Uterus (tissue), 4 donors: ENCODE measurements around the gene UBAP2L. TPM values are rescaled to one million over a fixed set of nuclear protein-coding genes. Genes with fewer than 3 reads are reported as not detected.

Source experiments
- DNase-seq, 2 donors: peaks; one replicate each; pipeline ENCODE4 v3.0.0-alpha.2; 2019 to 2020
- H3K27ac ChIP-seq, 2 donors: fragments of 200-600 bp; sonication (generic); 1 replicate in 1 of 2; 2 replicates in 1 of 2; pipeline ENCODE4 v1.5.1; 2016 to 2018
- H3K27me3 ChIP-seq, 2 donors: fragments of 200-600 bp; sonication (generic); one replicate each; pipeline ENCODE4 v1.5.1; 2018 to 2019; ENCODE audit warnings: control low read depth in 1 of 2
- H3K36me3 ChIP-seq, 2 donors: fragments of 200-600 bp; sonication (generic); one replicate each; pipeline ENCODE4 v1.5.1; 2019; ENCODE audit warnings: control low read depth in 1 of 2
- H3K4me1 ChIP-seq, 2 donors: fragments of 200-600 bp; sonication (generic); one replicate each; pipeline ENCODE4 v1.5.1; 2018 to 2019; ENCODE audit warnings: control low read depth in 1 of 2
- H3K4me3 ChIP-seq, 2 donors: fragments of 200-600 bp; sonication (generic); 1 replicate in 1 of 2; 2 replicates in 1 of 2; pipeline ENCODE4 v1.5.1; 2018 to 2019; ENCODE audit warnings: mild to moderate bottlenecking in 1 of 2
- H3K9me3 ChIP-seq, 2 donors: fragments of 200-600 bp; sonication (generic); one replicate each; pipeline ENCODE4 v1.5.1; 2019; ENCODE audit warnings: control low read depth in 1 of 2
- POLR2A ChIP-seq, 2 donors: fragments of 450-650 bp; IDR thresholded peaks; one replicate each; pipeline ENCODE4 v1.6.1; 2016; ENCODE audit warnings: antibody characterized with exemption in 2 of 2, mild to moderate bottlenecking in 1 of 2, moderate library complexity in 1 of 2
- intact Hi-C: fragments of 100-400 bp; cut with DNase I; formaldehyde crosslinking; loops from one replicate; pipeline ENCODE4 v1.15.1; 2023; ENCODE audit warnings: low total_unique reads
- total RNA-seq, 4 donors: library from RNA; depleted of rRNA in 3 of 4; stranded (reverse); fragments of >200 nt in 3 of 4; gene quantifications; one replicate each; pipeline versions ENCODE4 v1.1.0 to v1.2.4, GENCODE V29; 2014 to 2023
- TF ChIP-seq, protein P1 (sequence below), 4 experiments: fragments of 200-600 bp in 2 of 4; fragments of 450-650 bp in 2 of 4; sonication (generic) in 2 of 4; IDR thresholded peaks; one replicate each; pipeline ENCODE4 v1.5.1; 2016 to 2019; ENCODE audit warnings: antibody characterized with exemption in 4 of 4, mild to moderate bottlenecking in 2 of 4, moderate library complexity in 1 of 4
- donor health status: DM: yes; HTN: yes; CAD: no.

UBAP2L gene
- total RNA-seq, 4 donors from 2014 or later = 11.5 to 161 (median 52.0) TPM

DNA sequence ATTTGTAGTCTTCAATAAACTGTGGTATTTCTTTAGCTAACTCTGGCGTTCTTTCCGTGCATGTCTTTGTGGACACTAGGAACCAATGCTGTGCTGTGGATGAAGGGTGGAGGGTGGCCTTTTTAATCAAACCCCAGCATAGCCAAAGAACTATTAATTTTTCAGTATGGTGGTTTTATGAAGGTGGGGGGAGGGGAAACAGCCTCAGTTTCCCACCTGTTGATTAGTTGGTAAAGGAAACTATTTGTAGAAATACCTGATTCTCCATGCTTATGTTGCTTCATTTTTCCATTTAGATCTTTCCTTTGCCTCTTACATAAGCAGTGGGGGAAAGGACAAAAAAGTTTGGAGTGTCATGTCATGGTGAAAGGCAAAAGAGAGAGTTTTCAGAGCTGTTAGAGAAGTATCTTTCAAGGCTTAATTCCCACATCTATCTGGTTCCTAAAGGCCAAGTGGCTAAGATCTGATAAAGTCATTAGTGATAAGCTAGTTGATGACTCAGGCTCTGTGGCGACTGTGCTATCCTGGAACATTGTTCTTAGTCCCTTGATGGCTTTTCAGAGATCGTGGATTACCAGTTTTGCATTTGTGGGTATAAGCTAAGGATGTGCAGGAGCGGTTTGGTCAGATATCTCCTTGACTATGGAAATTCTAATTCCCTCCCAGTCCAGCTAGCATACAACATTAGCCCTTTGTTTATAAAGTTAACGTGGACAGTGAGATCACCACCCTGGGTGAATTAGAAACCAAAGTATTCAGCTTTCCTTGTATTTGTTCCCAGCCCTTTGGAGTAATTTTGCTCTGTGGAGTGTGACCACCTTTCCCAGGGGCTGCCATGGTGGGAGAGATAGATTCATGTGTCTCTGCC lies 42.9 kb downstream of the UBAP2L start:
- Histone ChIP-seq H3K27me3 (no peaks in the 10 kb centered on the region), H3K4me3 (no peak overlapping the region), H3K36me3 (no peaks in the 10 kb centered on the region), H3K4me1 (no peaks in the 10 kb centered on the region), H3K9me3 (no peaks in the 10 kb centered on the region), H3K27ac (no peak overlapping the region)
- intact Hi-C loops = no loop called here
- TF ChIP-seq, protein P1, sequence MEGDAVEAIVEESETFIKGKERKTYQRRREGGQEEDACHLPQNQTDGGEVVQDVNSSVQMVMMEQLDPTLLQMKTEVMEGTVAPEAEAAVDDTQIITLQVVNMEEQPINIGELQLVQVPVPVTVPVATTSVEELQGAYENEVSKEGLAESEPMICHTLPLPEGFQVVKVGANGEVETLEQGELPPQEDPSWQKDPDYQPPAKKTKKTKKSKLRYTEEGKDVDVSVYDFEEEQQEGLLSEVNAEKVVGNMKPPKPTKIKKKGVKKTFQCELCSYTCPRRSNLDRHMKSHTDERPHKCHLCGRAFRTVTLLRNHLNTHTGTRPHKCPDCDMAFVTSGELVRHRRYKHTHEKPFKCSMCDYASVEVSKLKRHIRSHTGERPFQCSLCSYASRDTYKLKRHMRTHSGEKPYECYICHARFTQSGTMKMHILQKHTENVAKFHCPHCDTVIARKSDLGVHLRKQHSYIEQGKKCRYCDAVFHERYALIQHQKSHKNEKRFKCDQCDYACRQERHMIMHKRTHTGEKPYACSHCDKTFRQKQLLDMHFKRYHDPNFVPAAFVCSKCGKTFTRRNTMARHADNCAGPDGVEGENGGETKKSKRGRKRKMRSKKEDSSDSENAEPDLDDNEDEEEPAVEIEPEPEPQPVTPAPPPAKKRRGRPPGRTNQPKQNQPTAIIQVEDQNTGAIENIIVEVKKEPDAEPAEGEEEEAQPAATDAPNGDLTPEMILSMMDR (IDR thresholded peaks at IDR 0.05) = no peak
- TF ChIP-seq POLR2A (IDR thresholded peaks at IDR 0.05) = no peak
- DNase-seq = no peak

DNA sequence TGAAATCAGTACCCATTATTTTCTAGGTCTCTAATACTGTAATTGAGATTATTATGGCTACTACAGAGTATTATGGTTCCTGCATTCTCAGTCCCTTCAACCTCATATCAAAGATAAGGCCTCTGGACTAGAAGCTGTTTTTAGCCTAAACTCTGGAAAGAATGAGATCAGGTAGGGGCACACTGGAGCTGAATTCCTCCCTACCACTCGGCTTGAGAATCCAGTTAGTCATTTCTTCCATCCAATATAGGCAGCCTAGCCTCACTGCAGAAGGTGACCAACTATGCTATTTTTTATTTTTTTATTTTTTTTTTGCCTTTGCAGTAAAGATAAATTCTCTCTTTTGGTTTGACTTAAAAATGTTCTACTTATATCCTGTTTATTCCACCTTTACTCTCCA lies 43.7 kb downstream of the UBAP2L start:
- intact Hi-C loops = no loop called here
- Histone ChIP-seq H3K9me3 (no peaks in the 10 kb centered on the region), H3K27me3 (no peaks in the 10 kb centered on the region), H3K4me1 (no peaks in the 10 kb centered on the region), H3K36me3 (no peaks in the 10 kb centered on the region), H3K4me3 (no peak overlapping the region), H3K27ac (no peak overlapping the region)
- DNase-seq = no peak
- TF ChIP-seq, protein P1 (IDR thresholded peaks at IDR 0.05) = no peak
- no peak for TF ChIP-seq POLR2A (IDR thresholded peaks at IDR 0.05)

- no peak overlapping the region for H3K4me3 ChIP-seq
- H3K9me3 ChIP-seq = no peaks in the 10 kb centered on the region
- no peaks in the 10 kb centered on the region for H3K4me1 ChIP-seq
- DNase-seq = no peak
- no peak overlapping the region for H3K27ac ChIP-seq
- intact Hi-C loops = no loop called here
- H3K36me3 ChIP-seq = no peaks in the 10 kb centered on the region
- no peak for TF ChIP-seq POLR2A (IDR thresholded peaks at IDR 0.05)
- TF ChIP-seq, protein P1 (IDR thresholded peaks at IDR 0.05) = no peak
- no peaks in the 10 kb centered on the region for H3K27me3 ChIP-seq
These were observed 44.8 kb downstream of the UBAP2L start for GRCh38 chr1:154265586-154265985.

- no peak for DNase-seq
- H3K36me3 ChIP-seq = no peaks in the 10 kb centered on the region
- intact Hi-C loops = no loop called here
- H3K4me3 ChIP-seq = no peak overlapping the region
- H3K4me1 ChIP-seq = peaks cover 0 to 7% of the 10 kb centered on the region in 2 donors
- no peak overlapping the region for H3K27ac ChIP-seq
- no peaks in the 10 kb centered on the region for H3K27me3 ChIP-seq
- TF ChIP-seq POLR2A (IDR thresholded peaks at IDR 0.05) = no peak
- TF ChIP-seq, protein P1 (IDR thresholded peaks at IDR 0.05) = no peak
- no peaks in the 10 kb centered on the region for H3K9me3 ChIP-seq
These were observed 50.1 kb downstream of the UBAP2L start for GRCh38 chr1:154270833-154271232.

DNA sequence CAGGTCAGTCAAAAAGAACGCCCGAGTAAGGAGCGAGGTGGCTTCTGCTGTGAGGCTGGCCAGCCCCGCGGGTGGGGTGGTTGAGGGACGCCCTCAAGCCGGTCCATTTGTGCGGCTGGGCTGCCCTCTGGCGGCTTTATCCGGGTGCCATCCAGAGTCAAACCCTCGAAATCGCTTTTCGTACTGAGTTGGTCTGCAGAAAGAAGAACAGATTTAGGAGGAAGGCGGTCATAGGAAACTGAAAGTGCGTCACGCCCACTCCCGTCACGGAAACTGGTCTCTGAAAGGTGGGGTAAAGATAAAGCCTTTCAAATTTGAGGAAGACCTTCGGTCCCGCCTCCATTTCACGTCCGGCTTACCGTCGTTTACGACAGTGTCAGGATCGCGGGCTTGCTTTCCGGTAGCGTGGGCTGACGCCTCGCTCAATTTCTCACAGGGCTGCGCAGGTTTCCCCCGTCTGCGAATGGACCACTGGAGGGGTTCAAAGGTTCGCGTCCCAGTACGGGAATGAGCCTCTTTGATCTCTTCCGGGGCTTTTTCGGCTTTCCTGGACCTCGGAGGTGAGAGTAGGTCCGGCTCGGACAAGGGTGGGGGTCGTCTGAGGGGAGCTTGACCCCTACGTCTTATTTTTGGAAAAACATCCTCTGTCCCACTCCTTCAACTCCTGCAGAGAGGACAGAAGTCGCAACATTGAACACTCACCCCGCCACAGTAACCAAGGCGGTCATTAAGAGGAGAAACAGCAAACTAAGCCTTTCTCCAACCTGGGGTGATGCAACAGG lies 51.7 kb downstream of the UBAP2L start, which contains the start of gene HAX1:
HAX1 (plus strand) TSS at position 413 of the 782 bp plus-strand sequence; CDS start at position 508, 95 bp downstream.
- Histone ChIP-seq H3K36me3 (no peaks in the 10 kb centered on the region), H3K27me3 (no peaks in the 10 kb centered on the region)
- intact Hi-C loops = no loop called here

More for the DNA sequence above, 51.7 kb downstream of the UBAP2L start, which contains the start of gene HAX1:
- peak within 1 kb of the TSS; percentile 93 to 95 for H3K27ac ChIP-seq
- H3K4me3 ChIP-seq = peak within 1 kb of the TSS; percentile 76 to 81
- peak; percentile 95 to 96 for DNase-seq
- H3K9me3 ChIP-seq = no peaks in the 10 kb centered on the region
- TF ChIP-seq POLR2A (IDR thresholded peaks at IDR 0.05) = peak; percentile 69 to 73
- TF ChIP-seq, protein P1 (IDR thresholded peaks at IDR 0.05) = peak; percentile 77 to 88 (median 84)
- peaks cover 0 to 7% of the 10 kb centered on the region in 2 donors for H3K4me1 ChIP-seq
